OCI-LY7 (cell line): Measurements from ENCODE around the gene GOLGA8F.
"Not testable (repeated sequence)": the region's sequence is repeated elsewhere in the genome, so short reads cannot be mapped to it uniquely, and the experiment has no call there.

ENCODE experiments used
- EZH2phosphoT487 ChIP-seq: fragments of 200-600 bp; sonication (generic); IDR thresholded peaks from 2 replicates; pipeline ENCODE4 v1.6.1; 2018; ENCODE audit warnings: low read depth, borderline replicate concordance, mild to moderate bottlenecking, mixed run types, antibody characterized with exemption, low read length, moderate library complexity, mixed read lengths
- TF ChIP-seq, protein P1 (sequence below): fragments of 200-600 bp; sonication (generic); conservative IDR thresholded peaks from 2 replicates; pipeline ENCODE4 v1.5.1; 2014; ENCODE audit warnings: mild to moderate bottlenecking, antibody characterized with exemption, low read length, moderate library complexity, mixed read lengths

GRCh38 chr15:28396022-28396421 is 17.6 kb downstream of the GOLGA8F start:
- TF ChIP-seq, protein P1, sequence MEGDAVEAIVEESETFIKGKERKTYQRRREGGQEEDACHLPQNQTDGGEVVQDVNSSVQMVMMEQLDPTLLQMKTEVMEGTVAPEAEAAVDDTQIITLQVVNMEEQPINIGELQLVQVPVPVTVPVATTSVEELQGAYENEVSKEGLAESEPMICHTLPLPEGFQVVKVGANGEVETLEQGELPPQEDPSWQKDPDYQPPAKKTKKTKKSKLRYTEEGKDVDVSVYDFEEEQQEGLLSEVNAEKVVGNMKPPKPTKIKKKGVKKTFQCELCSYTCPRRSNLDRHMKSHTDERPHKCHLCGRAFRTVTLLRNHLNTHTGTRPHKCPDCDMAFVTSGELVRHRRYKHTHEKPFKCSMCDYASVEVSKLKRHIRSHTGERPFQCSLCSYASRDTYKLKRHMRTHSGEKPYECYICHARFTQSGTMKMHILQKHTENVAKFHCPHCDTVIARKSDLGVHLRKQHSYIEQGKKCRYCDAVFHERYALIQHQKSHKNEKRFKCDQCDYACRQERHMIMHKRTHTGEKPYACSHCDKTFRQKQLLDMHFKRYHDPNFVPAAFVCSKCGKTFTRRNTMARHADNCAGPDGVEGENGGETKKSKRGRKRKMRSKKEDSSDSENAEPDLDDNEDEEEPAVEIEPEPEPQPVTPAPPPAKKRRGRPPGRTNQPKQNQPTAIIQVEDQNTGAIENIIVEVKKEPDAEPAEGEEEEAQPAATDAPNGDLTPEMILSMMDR = not testable (repeated sequence)
- not testable (repeated sequence) for TF ChIP-seq EZH2phosphoT487
